Mesenchymal stem cell (in vitro differentiated cells and primary cell): ENCODE results near the gene C19orf25.

Experiments
- DNase-seq: peaks from one replicate; pipeline ENCODE4 v3.0.0-alpha.2; 2013
- H2AFZ ChIP-seq: one replicate; pipeline ENCODE4 v1.6.1; 2013; ENCODE audit warnings: low read depth, mild to moderate bottlenecking, control low read depth, inconsistent platforms, low read length, moderate library complexity
- H2AK5ac ChIP-seq: 2 replicates; pipeline ENCODE4 v1.6.1; 2013; ENCODE audit warnings: low read length, moderate library complexity, mild to moderate bottlenecking, inconsistent platforms; ENCODE audit not compliant: severe bottlenecking
- H2BK120ac ChIP-seq: one replicate; pipeline ENCODE4 v1.6.1; 2013; ENCODE audit warnings: low read depth, mild to moderate bottlenecking, inconsistent platforms, low read length, moderate library complexity
- H2BK12ac ChIP-seq, 2 experiments: one replicate each; pipeline ENCODE4 v1.6.1; 2013; ENCODE audit warnings: inconsistent platforms in 2 of 2, low read length in 2 of 2, mild to moderate bottlenecking in 2 of 2, moderate library complexity in 2 of 2, control low read depth in 1 of 2
- H2BK15ac ChIP-seq: one replicate; pipeline ENCODE4 v1.6.1; 2013; ENCODE audit warnings: mild to moderate bottlenecking, low read depth, inconsistent platforms; ENCODE audit not compliant: poor library complexity, severe bottlenecking
- H2BK5ac ChIP-seq: 2 replicates; pipeline ENCODE4 v1.6.1; 2013; ENCODE audit warnings: low read depth, mild to moderate bottlenecking, low read length, control low read depth, inconsistent platforms; ENCODE audit not compliant: poor library complexity, severe bottlenecking
- H3K14ac ChIP-seq, 2 experiments: one replicate each; pipeline ENCODE4 v1.6.1; 2013; ENCODE audit warnings: inconsistent platforms in 2 of 2, low read length in 2 of 2, control low read depth in 1 of 2, mild to moderate bottlenecking in 1 of 2, moderate library complexity in 1 of 2
- H3K18ac ChIP-seq, 2 experiments: one replicate each; pipeline ENCODE4 v1.6.1; 2013; ENCODE audit warnings: inconsistent platforms in 2 of 2, low read length in 2 of 2, control low read depth in 1 of 2, low read depth in 1 of 2, mild to moderate bottlenecking in 1 of 2
- H3K23ac ChIP-seq, 2 experiments: one replicate each; pipeline ENCODE4 v1.6.1; 2013; ENCODE audit warnings: inconsistent platforms in 2 of 2, low read length in 2 of 2, mild to moderate bottlenecking in 2 of 2, moderate library complexity in 2 of 2, control low read depth in 1 of 2
- H3K27ac ChIP-seq: 2 replicates; pipeline ENCODE4 v1.5.1; 2013; ENCODE audit warnings: mild to moderate bottlenecking, moderate library complexity, low read length, control low read depth, inconsistent platforms; ENCODE audit not compliant: poor library complexity, severe bottlenecking
- H3K27me3 ChIP-seq, 2 experiments: 2 replicates each; pipeline versions ENCODE4 v1.6.1 to v1.7.0; 2013; ENCODE audit warnings: low read length in 2 of 2, mild to moderate bottlenecking in 2 of 2, moderate library complexity in 2 of 2, control low read depth in 1 of 2, inconsistent platforms in 1 of 2; ENCODE audit not compliant: control insufficient read depth in 1 of 2, insufficient read depth in 1 of 2
- H3K36me3 ChIP-seq, 2 experiments: 2 replicates each; pipeline versions ENCODE4 v1.6.1 to v1.7.0; 2013; ENCODE audit warnings: low read length in 2 of 2, control low read depth in 1 of 2, inconsistent platforms in 1 of 2, low read depth in 1 of 2, mild to moderate bottlenecking in 1 of 2; ENCODE audit not compliant: insufficient read depth in 2 of 2, control insufficient read depth in 1 of 2
- H3K4ac ChIP-seq, 2 experiments: one replicate each; pipeline ENCODE4 v1.6.1; 2013; ENCODE audit warnings: inconsistent platforms in 2 of 2, low read length in 2 of 2, mild to moderate bottlenecking in 2 of 2, moderate library complexity in 2 of 2, control low read depth in 1 of 2, low read depth in 1 of 2
- H3K4me1 ChIP-seq: 2 replicates; pipeline ENCODE4 v1.6.1; 2013; ENCODE audit warnings: low read depth, low read length, control low read depth; ENCODE audit not compliant: control insufficient read depth, insufficient read depth
- H3K4me2 ChIP-seq: 2 replicates; pipeline ENCODE4 v1.6.1; 2013; ENCODE audit warnings: low read length, mild to moderate bottlenecking, inconsistent platforms; ENCODE audit not compliant: poor library complexity, severe bottlenecking
- H3K4me3 ChIP-seq, 2 experiments: 2 replicates each; pipeline versions ENCODE4 v1.5.1 to v1.7.0; 2013; ENCODE audit warnings: low read length in 2 of 2, mild to moderate bottlenecking in 2 of 2, control low read depth in 1 of 2, low read depth in 1 of 2; ENCODE audit not compliant: insufficient read depth in 1 of 2
- H3K79me1 ChIP-seq: replicated peaks from 2 replicates; pipeline ENCODE4 v1.6.1; 2013; ENCODE audit warnings: mild to moderate bottlenecking, control low read depth, low read length, inconsistent platforms; ENCODE audit not compliant: poor library complexity, severe bottlenecking
- H3K9ac ChIP-seq: 2 replicates; pipeline ENCODE4 v1.7.0; 2013; ENCODE audit warnings: mild to moderate bottlenecking, low read length, moderate library complexity
- H3K9me3 ChIP-seq: 2 replicates; pipeline ENCODE4 v1.7.0; 2013; ENCODE audit warnings: mild to moderate bottlenecking, low read length; ENCODE audit not compliant: control insufficient read depth
- H4K8ac ChIP-seq: one replicate; pipeline ENCODE4 v1.6.1; 2013; ENCODE audit warnings: inconsistent platforms, mild to moderate bottlenecking, low read length, moderate library complexity
- H4K91ac ChIP-seq: one replicate; pipeline ENCODE4 v1.6.1; 2013; ENCODE audit warnings: mild to moderate bottlenecking, low read length, inconsistent platforms
- WGBS: methylation state at CpG from one replicate; pipeline ENCODE4 v1.1.7; 2013; ENCODE audit warnings: mixed read lengths; 5-methylcytosine and 5-hydroxymethylcytosine counted together

Gene C19orf25

GRCh38 chr19:1460033-1460995 lies 18.7 kb downstream of the C19orf25 start:
- H3K27me3 ChIP-seq = peaks cover 25 to 38% of the 10 kb centered on the region in 2 experiments
- H2AK5ac ChIP-seq = no peak overlapping the region
- no peaks in the 10 kb centered on the region for H3K9me3 ChIP-seq
- no peak overlapping the region for H2BK120ac ChIP-seq
- H3K14ac ChIP-seq = no peak overlapping the region
- H3K4me1 ChIP-seq = peaks cover 8% of the 10 kb centered on the region
- no peak overlapping the region for H4K91ac ChIP-seq
- H3K79me1 ChIP-seq = peaks cover 2% of the 10 kb centered on the region
- H3K4me3 ChIP-seq = no peak overlapping the region
- no peak overlapping the region for H4K8ac ChIP-seq
- no peak overlapping the region for H3K23ac ChIP-seq
- H2BK15ac ChIP-seq = no peak overlapping the region
- H3K36me3 ChIP-seq = peaks cover 0 to 23% of the 10 kb centered on the region in 2 experiments
- H2AFZ ChIP-seq = no peak overlapping the region
- H2BK5ac ChIP-seq = no peak overlapping the region
- DNase-seq = no peak
- no peak overlapping the region for H2BK12ac ChIP-seq
- H3K9ac ChIP-seq = no peak overlapping the region
- WGBS = 90% methylated on average over 36 of the region's 36 CpGs
- no peak overlapping the region for H3K27ac ChIP-seq
- H3K4me2 ChIP-seq = no peak overlapping the region
- H3K18ac ChIP-seq = no peak overlapping the region
- H3K4ac ChIP-seq = no peak overlapping the region

- no peak overlapping the region for H2BK15ac ChIP-seq
- H3K9me3 ChIP-seq = no peaks in the 10 kb centered on the region
- H3K4me1 ChIP-seq = peaks cover 11% of the 10 kb centered on the region
- no peak for DNase-seq
- no peak overlapping the region for H2BK5ac ChIP-seq
- WGBS = 80% methylated on average over 8 of the region's 9 CpGs
- H3K4me3 ChIP-seq = no peak overlapping the region
- no peak overlapping the region for H2BK120ac ChIP-seq
- H3K9ac ChIP-seq = no peak overlapping the region
- peaks cover 25 to 41% of the 10 kb centered on the region in 2 experiments for H3K27me3 ChIP-seq
- H3K23ac ChIP-seq = no peak overlapping the region
- H3K27ac ChIP-seq = no peak overlapping the region
- H3K4me2 ChIP-seq = no peak overlapping the region
- H3K14ac ChIP-seq = peak overlapping the region in 1 of 2 experiments; percentile 11
- no peak overlapping the region for H4K8ac ChIP-seq
- no peak overlapping the region for H4K91ac ChIP-seq
- no peak overlapping the region for H2BK12ac ChIP-seq
- H3K79me1 ChIP-seq = no peaks in the 10 kb centered on the region
- H3K36me3 ChIP-seq = peaks cover 0 to 20% of the 10 kb centered on the region in 2 experiments
- H2AK5ac ChIP-seq = no peak overlapping the region
- no peak overlapping the region for H3K18ac ChIP-seq
- no peak overlapping the region for H3K4ac ChIP-seq
- H2AFZ ChIP-seq = no peak overlapping the region
Observed at GRCh38 chr19:1459479-1459878, 19.5 kb downstream of the C19orf25 start.

GRCh38 chr19:1457892-1458291 lies 21.1 kb downstream of the C19orf25 start:
- Histone ChIP-seq H3K36me3 (peaks cover 0 to 20% of the 10 kb centered on the region in 2 experiments), H3K4ac (no peak overlapping the region), H3K14ac (no peak overlapping the region), H3K27ac (no peak overlapping the region), H2BK12ac (no peak overlapping the region), H3K27me3 (peaks cover 31 to 55% of the 10 kb centered on the region in 2 experiments), H3K79me1 (no peaks in the 10 kb centered on the region), H2AFZ (no peak overlapping the region), H3K4me2 (no peak overlapping the region), H2BK15ac (no peak overlapping the region), H3K18ac (no peak overlapping the region), H4K91ac (no peak overlapping the region), H3K9me3 (no peaks in the 10 kb centered on the region), H3K4me1 (peaks cover 11% of the 10 kb centered on the region), H2BK5ac (no peak overlapping the region), H2AK5ac (no peak overlapping the region), H3K23ac (no peak overlapping the region), H3K4me3 (no peak overlapping the region), H2BK120ac (no peak overlapping the region), H4K8ac (no peak overlapping the region), H3K9ac (no peak overlapping the region)
- 79% methylated on average over 16 of the region's 16 CpGs for WGBS
- DNase-seq = no peak

GRCh38 chr19:1457031-1457739 lies 21.8 kb downstream of the C19orf25 start:
- Histone ChIP-seq H3K36me3 (peaks cover 0 to 20% of the 10 kb centered on the region in 2 experiments), H4K91ac (no peak overlapping the region), H3K4me1 (peaks cover 11% of the 10 kb centered on the region), H3K4me3 (no peak overlapping the region), H3K14ac (no peak overlapping the region), H2BK12ac (no peak overlapping the region), H3K79me1 (no peaks in the 10 kb centered on the region), H3K18ac (no peak overlapping the region), H3K23ac (no peak overlapping the region), H2AFZ (no peak overlapping the region), H4K8ac (no peak overlapping the region), H3K9me3 (no peaks in the 10 kb centered on the region), H3K4ac (no peak overlapping the region), H2BK5ac (no peak overlapping the region), H2BK120ac (no peak overlapping the region), H2BK15ac (no peak overlapping the region), H3K27me3 (peaks cover 38 to 62% of the 10 kb centered on the region in 2 experiments), H3K27ac (no peak overlapping the region), H3K4me2 (no peak overlapping the region), H3K9ac (no peak overlapping the region), H2AK5ac (no peak overlapping the region)
- 37% methylated on average over 48 of the region's 48 CpGs for WGBS
- no peak for DNase-seq
